Measurements from ENCODE around the gene COX11. TPM values are rescaled to one million over a fixed set of nuclear protein-coding genes. Genes with fewer than 3 reads are reported as not detected.

COX11 gene
- total and polyA plus RNA-seq, 2 donors (not counting 3 experiments of a cell fraction or from before 2014, with no cell fraction given) = 47.3 to 55.9 TPM

DNA sequence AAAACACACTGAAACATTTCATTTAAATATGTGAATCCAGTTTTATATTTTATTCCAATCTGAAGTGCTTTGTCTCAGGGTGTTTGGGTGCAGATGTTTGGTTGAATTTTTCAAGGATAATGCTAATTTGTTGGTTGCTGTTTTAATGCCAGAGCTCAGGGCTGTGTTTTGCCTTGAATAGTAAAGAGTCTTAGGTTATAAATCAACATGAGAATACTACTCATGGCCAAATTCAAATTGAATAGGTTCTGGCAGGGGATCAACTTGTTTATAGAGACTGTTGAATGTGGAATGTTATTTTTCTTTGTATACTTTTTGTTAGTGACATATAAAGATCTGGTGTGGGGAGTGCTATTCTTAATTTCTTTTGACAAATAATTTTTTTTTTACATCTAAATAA lies 49.0 kb downstream of the COX11 start:
- no TSS peak for BruUV-seq (replicated peaks)
- H3K79me2 ChIP-seq (ENCODE audit: control insufficient read depth, insufficient read depth, low read length) = no peaks in the 10 kb centered on the region
- no peak overlapping the region for H3K4me2 ChIP-seq (ENCODE audit: insufficient read depth, low read length)
- no peak overlapping the region for H3K4me3 ChIP-seq (replicated peaks in 1 of 3; ENCODE audit: insufficient read depth in 1 of 3, low read depth in 1 of 3, low read length in 3 of 3)
- no peak overlapping the region for H2AFZ ChIP-seq (ENCODE audit: low read depth, low read length)
- intact Hi-C loops (cut with micrococcal nuclease) = no loop called here
- H3K27ac ChIP-seq (ENCODE audit: insufficient read depth, low read depth, low read length) = no peak overlapping the region
- H3K27me3 ChIP-seq (ENCODE audit: control insufficient read depth in 2 of 2, insufficient read depth in 2 of 2, low read length in 2 of 2) = no peaks in the 10 kb centered on the region
- no peaks in the 10 kb centered on the region for H3K4me1 ChIP-seq (ENCODE audit: control insufficient read depth, extremely low read depth, insufficient read depth, low read length)
- POLR2A ChIA-PET = no interaction called here
- CTCF ChIA-PET = no interaction called here
- H3K9me3 ChIP-seq (replicated peaks; ENCODE audit: control insufficient read depth, insufficient read depth, low read length) = no peaks in the 10 kb centered on the region
- dilution Hi-C loops (cut with MboI; ENCODE audit: extremely low pct_ligation_motif_present, low sequenced_read_pairs) = no loop called here
- H3K36me3 ChIP-seq (ENCODE audit: control insufficient read depth in 2 of 2, extremely low read depth in 1 of 2, insufficient read depth in 2 of 2, low read length in 2 of 2) = no peaks in the 10 kb centered on the region
- H3K9ac ChIP-seq (replicated peaks; ENCODE audit: extremely low read depth, insufficient read depth, low read length) = no peak overlapping the region
- DNase-seq (ENCODE audit: low read depth, low spot score) = no peak
- TF ChIP-seq, protein P1, sequence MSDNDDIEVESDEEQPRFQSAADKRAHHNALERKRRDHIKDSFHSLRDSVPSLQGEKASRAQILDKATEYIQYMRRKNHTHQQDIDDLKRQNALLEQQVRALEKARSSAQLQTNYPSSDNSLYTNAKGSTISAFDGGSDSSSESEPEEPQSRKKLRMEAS (IDR thresholded peaks at IDR 0.05; ENCODE audit: insufficient read depth, insufficient read length) = no peak
- TF ChIP-seq MYC (IDR thresholded peaks at IDR 0.05; ENCODE audit: low read depth, low read length) (no peak), EZH2 (IDR thresholded peaks at IDR 0.05; ENCODE audit: borderline replicate concordance, low read depth, low read length, severe bottlenecking) (no peak), GATA2 (IDR thresholded peaks at IDR 0.05; ENCODE audit: insufficient read depth, insufficient read length, low read depth, low read length) (no peak), CTCF (IDR thresholded peaks at IDR 0.05; ENCODE audit: extremely low read depth in 1 of 2, insufficient read depth in 1 of 2, low read depth in 1 of 2, low read length in 2 of 2) (no peak), POLR2AphosphoS5 (IDR thresholded peaks at IDR 0.05; ENCODE audit: insufficient read depth, low read depth, low read length) (no peak), FOS (IDR thresholded peaks at IDR 0.05; ENCODE audit: borderline replicate concordance, insufficient read depth, low read length) (no peak), JUN (IDR thresholded peaks at IDR 0.05; ENCODE audit: borderline replicate concordance, insufficient read depth, insufficient read length, low read depth) (no peak), POLR2A (IDR thresholded peaks at IDR 0.05; ENCODE audit: low read depth, low read length) (no peak)
- no peaks in the 10 kb centered on the region for H4K20me1 ChIP-seq (replicated peaks; ENCODE audit: control insufficient read depth, extremely low read depth, insufficient read depth, low read length)
- H3K9me1 ChIP-seq (replicated peaks; ENCODE audit: control insufficient read depth, extremely low read depth, insufficient read depth, low read length) = no peaks in the 10 kb centered on the region
- no peak for FAIRE-seq
